Activated CD4-positive, alpha-beta memory T cell treated with anti-CD3 and anti-CD28 coated beads for 36 hours (primary cell): ENCODE data around the gene PCSK5. TPM values are rescaled to one million over a fixed set of nuclear protein-coding genes. Genes with fewer than 3 reads are reported as not detected.

Source experiments
- CTCF ChIA-PET: fragments of 350-600 bp; sonication (Branson Sonifier 250); formaldehyde crosslinking; loops from one replicate; lab custom pipeline; 2021; ENCODE audit warnings: antibody characterized with exemption, inconsistent platforms; lab: Charles Lee
- POLR2A ChIA-PET: fragments of 350-600 bp; sonication (Branson Sonifier 250); formaldehyde crosslinking; loops from one replicate; lab custom pipeline; 2021; ENCODE audit warnings: antibody characterized with exemption; lab: Charles Lee
- DNase-seq: peaks from one replicate; pipeline ENCODE4 v3.0.0-alpha.2; 2020
- H3K27ac Mint-ChIP-seq: one replicate; pipeline ENCODE4 v1.8.0; 2021; ENCODE audit warnings: mixed read lengths
- H3K27me3 Mint-ChIP-seq: one replicate; pipeline ENCODE4 v1.8.0; 2021; ENCODE audit warnings: mixed read lengths
- H3K36me3 Mint-ChIP-seq: one replicate; pipeline ENCODE4 v1.8.0; 2021; ENCODE audit warnings: mixed read lengths
- H3K4me1 Mint-ChIP-seq: one replicate; pipeline ENCODE4 v1.8.0; 2021; ENCODE audit warnings: low read depth, mixed read lengths
- H3K4me3 Mint-ChIP-seq: one replicate; pipeline ENCODE4 v1.8.0; 2021; ENCODE audit warnings: mild to moderate bottlenecking, mixed read lengths
- H3K9me3 Mint-ChIP-seq: one replicate; pipeline ENCODE4 v1.8.0; 2021; ENCODE audit warnings: mixed read lengths
- intact Hi-C: fragments of 100-400 bp; cut with micrococcal nuclease; formaldehyde crosslinking; loops from one replicate; pipeline ENCODE4 v1.15.1; 2023
- total RNA-seq, 2 experiments: library from RNA; stranded (reverse); gene quantifications; one replicate each; pipeline ENCODE4 v1.2.3, GENCODE V29; 2021

The PCSK5 gene
- total RNA-seq, 2 experiments from 2014 or later, result 2.0 to 2.1 TPM

DNA sequence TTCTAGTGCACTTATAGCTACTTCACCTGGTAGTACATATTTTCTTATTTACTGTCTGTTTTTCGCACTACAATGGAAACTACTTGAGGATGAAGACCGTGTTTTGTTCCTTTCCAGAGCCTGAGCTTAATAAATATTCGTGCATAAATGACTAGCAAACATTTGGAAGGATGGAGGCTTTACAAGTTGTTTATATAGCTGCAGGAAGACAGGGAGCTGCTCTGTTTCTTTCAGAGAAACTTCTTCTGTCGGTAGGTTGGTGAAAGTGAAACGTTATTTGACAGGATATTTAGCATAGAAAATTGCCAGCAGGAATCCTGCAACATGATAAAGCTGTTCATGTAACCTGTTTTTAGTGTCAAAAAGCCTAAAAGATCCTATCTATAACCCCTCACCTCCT is 210.6 kb downstream of the PCSK5 start:
- intact Hi-C loops, result no loop called here
- Mint-ChIP-seq H3K4me1 (peaks cover 5% of the 10 kb centered on the region), H3K27me3 (no peaks in the 10 kb centered on the region), H3K27ac (no peak overlapping the region), H3K9me3 (no peaks in the 10 kb centered on the region), H3K36me3 (peaks cover 6% of the 10 kb centered on the region), H3K4me3 (no peak overlapping the region)
- DNase-seq, result no peak
- CTCF ChIA-PET, result interaction anchor here (1.7 kb wide), 1 partner anchor 10 kb away, joined by 4 read pairs; no protein-coding TSS in a partner anchor
- POLR2A ChIA-PET, result no interaction called here

DNA sequence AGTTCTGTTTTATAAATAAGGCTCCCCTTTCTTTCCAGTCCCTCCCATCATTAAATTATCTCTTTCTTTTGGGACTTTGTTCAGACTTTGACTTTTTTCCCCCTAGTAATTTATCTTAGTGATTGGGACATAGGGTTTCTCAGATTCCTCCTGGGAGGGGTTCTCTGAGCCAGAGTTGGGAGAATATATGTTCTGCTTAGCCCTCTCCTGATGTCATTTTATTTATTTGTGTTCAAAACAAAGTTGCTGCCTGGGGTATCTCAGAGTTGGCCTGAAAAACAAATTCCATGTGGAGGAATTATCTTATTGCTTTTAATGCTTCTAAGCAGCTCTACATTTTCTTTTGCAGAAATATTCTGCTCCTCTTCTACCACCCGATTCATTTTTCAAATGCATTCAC is 211.0 kb downstream of the PCSK5 start:
- POLR2A ChIA-PET, result no interaction called here
- intact Hi-C loops, result no loop called here
- peaks cover 5% of the 10 kb centered on the region for H3K4me1 Mint-ChIP-seq
- DNase-seq, result no peak
- H3K36me3 Mint-ChIP-seq, result peaks cover 6% of the 10 kb centered on the region
- H3K27me3 Mint-ChIP-seq, result no peaks in the 10 kb centered on the region
- H3K4me3 Mint-ChIP-seq, result no peak overlapping the region
- H3K9me3 Mint-ChIP-seq, result no peaks in the 10 kb centered on the region
- no peak overlapping the region for H3K27ac Mint-ChIP-seq
- CTCF ChIA-PET, result no interaction called here

DNA sequence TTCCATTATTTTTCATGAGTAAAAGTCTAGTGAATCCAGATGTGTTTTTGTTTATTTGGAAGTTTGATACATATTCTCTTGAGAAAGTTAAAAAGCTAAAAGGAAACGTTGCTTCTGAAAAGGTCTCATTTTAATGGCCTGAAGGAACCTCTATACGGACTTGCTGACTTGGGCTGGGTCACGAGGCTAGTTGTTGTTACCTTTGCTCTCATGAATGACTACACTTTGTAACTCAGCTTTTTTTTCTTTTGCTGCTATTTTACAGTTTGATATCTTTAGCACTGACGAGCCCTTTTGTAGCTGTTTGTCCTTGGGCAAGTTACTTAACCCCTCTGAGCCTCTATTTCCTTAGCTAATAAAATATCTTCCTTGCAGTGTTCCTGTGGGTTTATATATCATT is 211.5 kb downstream of the PCSK5 start:
- POLR2A ChIA-PET, result no interaction called here
- no peak for DNase-seq
- Mint-ChIP-seq H3K36me3 (peaks cover 6% of the 10 kb centered on the region), H3K9me3 (no peaks in the 10 kb centered on the region), H3K4me1 (peaks cover 5% of the 10 kb centered on the region), H3K27me3 (no peaks in the 10 kb centered on the region), H3K27ac (no peak overlapping the region), H3K4me3 (no peak overlapping the region)
- CTCF ChIA-PET, result no interaction called here
- intact Hi-C loops, result no loop called here

DNA sequence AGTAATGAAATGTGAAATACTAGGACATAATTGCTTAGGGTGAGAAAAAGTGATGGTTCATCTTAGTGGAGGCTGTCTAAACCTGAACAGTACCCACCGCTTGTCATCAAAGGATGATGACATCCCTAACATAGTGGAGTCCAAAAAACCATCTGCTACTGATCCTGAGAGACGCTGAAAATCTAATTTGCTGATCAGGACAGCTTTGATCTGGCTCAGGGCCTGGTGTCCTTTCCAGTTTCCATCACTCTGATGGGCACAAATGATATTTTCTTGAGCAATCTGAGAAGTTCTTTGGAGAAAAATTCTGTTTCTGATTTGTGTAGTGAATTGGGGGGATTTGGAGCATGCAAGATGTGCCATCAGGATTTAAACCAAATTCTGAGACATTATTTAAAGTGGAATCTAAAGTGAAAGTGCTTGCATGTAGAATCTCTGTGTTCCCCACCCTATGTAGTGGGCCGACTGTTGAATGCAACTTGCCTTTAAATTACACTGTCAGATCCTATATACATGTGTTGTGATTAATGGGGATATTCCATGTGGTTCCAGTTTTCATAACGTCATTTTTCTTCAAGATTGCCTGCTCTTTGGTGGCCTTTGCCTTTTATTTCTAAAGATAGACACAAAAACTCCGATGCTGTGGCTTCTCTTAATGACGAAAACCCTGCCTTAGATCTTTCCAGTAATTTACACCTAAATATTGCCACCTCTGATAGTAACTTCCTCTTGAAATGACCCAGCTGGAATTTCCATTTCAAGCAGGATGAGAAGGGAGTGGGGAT is 213.2 kb downstream of the PCSK5 start:
- no peak overlapping the region for H3K27ac Mint-ChIP-seq
- DNase-seq, result no peak
- no peak overlapping the region for H3K4me3 Mint-ChIP-seq
- H3K27me3 Mint-ChIP-seq, result no peaks in the 10 kb centered on the region
- ChIA-PET POLR2A (no interaction called here), CTCF (no interaction called here)
- peaks cover 6% of the 10 kb centered on the region for H3K36me3 Mint-ChIP-seq
- peaks cover 5% of the 10 kb centered on the region for H3K4me1 Mint-ChIP-seq
- intact Hi-C loops, result no loop called here
- no peaks in the 10 kb centered on the region for H3K9me3 Mint-ChIP-seq

DNA sequence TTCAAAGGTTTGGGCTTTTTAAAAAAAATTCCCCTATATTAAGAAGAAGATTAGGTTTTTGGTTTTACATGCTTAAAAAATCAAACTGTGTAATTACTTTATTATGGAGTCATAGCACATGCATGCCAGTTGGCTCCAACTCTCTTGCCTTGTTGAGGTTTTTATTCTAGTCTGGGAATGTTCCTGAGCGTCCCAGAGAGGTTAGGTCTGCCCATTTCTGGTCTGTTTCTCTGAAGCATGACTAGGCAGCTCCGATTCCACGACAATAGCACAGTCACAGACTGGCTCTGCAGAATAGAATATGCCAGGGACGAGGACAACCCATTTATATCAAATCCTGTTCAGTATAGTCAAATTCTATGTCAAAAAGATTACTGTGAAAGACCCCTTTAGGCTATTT is 217.0 kb downstream of the PCSK5 start:
- Mint-ChIP-seq H3K27ac (no peak overlapping the region), H3K27me3 (no peaks in the 10 kb centered on the region), H3K36me3 (peaks cover 4% of the 10 kb centered on the region), H3K4me1 (no peaks in the 10 kb centered on the region), H3K9me3 (no peaks in the 10 kb centered on the region), H3K4me3 (no peak overlapping the region)
- ChIA-PET POLR2A (no interaction called here), CTCF (no interaction called here)
- no peak for DNase-seq
- intact Hi-C loops, result no loop called here

DNA sequence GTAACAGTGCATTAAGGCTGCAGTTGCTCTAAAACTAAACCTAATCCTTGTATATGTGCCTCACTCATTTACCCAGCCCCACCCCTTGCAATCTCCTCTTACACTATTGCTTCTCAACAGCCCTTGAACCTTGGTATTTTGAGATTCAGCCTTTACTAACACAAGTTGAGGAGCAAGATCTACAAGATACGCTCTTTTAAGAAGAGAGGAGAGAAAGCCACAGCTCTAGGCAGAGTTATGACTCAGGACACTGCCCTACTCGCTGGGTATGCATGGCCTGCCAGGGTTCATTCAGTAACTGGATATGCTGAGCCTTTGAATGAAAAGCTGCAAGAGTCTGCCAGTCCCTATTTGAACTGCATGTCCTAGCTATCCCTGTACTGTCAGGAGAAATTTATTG is 219.5 kb downstream of the PCSK5 start:
- intact Hi-C loops, result no loop called here
- no peak overlapping the region for H3K27ac Mint-ChIP-seq
- no peak for DNase-seq
- H3K4me1 Mint-ChIP-seq, result no peaks in the 10 kb centered on the region
- no peaks in the 10 kb centered on the region for H3K9me3 Mint-ChIP-seq
- peaks cover 3% of the 10 kb centered on the region for H3K36me3 Mint-ChIP-seq
- ChIA-PET CTCF (no interaction called here), POLR2A (interaction anchor here (0.6 kb wide), 1 partner anchor 84 kb away, joined by 3 read pairs; no protein-coding TSS in a partner anchor)
- no peak overlapping the region for H3K4me3 Mint-ChIP-seq
- H3K27me3 Mint-ChIP-seq, result no peaks in the 10 kb centered on the region

DNA sequence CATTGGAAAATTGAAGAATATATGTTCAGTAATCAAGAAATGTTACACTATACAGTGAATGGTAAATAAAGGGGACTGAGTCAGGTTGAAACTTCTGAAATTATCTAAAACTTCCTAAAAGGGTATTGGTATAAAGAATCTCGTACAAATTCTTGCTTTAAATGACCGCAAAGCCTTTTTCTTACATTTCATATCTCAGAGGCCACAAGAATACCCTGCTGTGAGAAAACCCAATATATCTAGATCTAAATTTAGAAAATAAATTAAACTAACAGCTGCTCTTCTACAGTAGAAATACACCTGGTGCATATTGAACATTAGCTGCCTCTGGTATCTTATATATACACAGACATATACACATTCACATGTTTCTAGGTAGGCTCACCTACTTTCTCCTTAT is 221.7 kb downstream of the PCSK5 start:
- no peak for DNase-seq
- Mint-ChIP-seq H3K36me3 (peaks cover 3% of the 10 kb centered on the region), H3K27ac (no peak overlapping the region), H3K9me3 (no peaks in the 10 kb centered on the region), H3K4me3 (no peak overlapping the region), H3K27me3 (no peaks in the 10 kb centered on the region), H3K4me1 (peaks cover 13% of the 10 kb centered on the region)
- intact Hi-C loops, result no loop called here
- CTCF ChIA-PET, result no interaction called here
- POLR2A ChIA-PET, result no interaction called here

DNA sequence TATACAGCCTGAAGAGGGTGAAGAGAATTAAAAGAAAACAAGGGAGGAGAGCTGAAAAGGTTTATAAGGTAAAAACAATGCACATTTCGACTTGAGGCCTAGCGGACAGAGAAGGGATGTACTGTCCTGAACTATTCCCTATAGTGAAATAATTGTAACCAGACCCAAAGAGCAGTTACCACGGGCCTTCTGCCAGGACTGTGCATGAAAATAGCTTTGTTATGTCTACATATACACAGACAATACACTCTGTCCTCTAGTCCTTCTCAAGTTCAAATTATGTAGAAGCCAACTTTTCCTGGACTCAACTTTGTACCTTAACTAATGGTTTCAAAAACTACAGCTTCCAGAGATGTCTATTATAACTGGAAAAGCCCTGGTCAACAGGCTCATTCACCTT is 223.7 kb downstream of the PCSK5 start:
- peaks cover 14% of the 10 kb centered on the region for H3K4me1 Mint-ChIP-seq
- H3K27ac Mint-ChIP-seq, result no peak overlapping the region
- no peak overlapping the region for H3K4me3 Mint-ChIP-seq
- ChIA-PET POLR2A (no interaction called here), CTCF (no interaction called here)
- no peaks in the 10 kb centered on the region for H3K27me3 Mint-ChIP-seq
- intact Hi-C loops, result no loop called here
- no peaks in the 10 kb centered on the region for H3K9me3 Mint-ChIP-seq
- no peak for DNase-seq
- H3K36me3 Mint-ChIP-seq, result no peaks in the 10 kb centered on the region

DNA sequence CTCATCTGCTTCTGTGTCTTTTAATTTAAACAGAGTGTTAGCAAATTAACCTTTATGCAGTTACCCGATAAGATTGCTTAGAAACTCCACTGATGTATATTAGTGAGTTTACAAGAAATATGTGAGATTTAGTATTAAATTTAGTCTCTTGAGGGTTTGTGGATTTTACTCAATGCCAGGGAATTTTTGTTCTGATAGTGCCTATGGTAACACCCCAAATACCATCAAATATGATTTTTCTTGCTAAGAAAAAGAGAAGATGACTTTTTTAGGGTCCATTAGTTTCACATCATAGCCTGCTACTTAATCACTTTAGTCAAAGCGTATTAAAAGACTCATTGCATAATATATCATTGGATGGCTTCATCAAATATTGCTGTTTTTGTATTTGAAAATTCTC is 224.9 kb downstream of the PCSK5 start:
- CTCF ChIA-PET, result no interaction called here
- Mint-ChIP-seq H3K27ac (no peak overlapping the region), H3K9me3 (no peaks in the 10 kb centered on the region), H3K4me1 (peaks cover 14% of the 10 kb centered on the region), H3K36me3 (no peaks in the 10 kb centered on the region), H3K4me3 (no peak overlapping the region), H3K27me3 (no peaks in the 10 kb centered on the region)
- DNase-seq, result no peak
- intact Hi-C loops, result loop anchor here (5.0 kb wide), 1 partner anchor 223 kb away; the partner anchor contains the start of gene PCSK5
- POLR2A ChIA-PET, result no interaction called here

DNA sequence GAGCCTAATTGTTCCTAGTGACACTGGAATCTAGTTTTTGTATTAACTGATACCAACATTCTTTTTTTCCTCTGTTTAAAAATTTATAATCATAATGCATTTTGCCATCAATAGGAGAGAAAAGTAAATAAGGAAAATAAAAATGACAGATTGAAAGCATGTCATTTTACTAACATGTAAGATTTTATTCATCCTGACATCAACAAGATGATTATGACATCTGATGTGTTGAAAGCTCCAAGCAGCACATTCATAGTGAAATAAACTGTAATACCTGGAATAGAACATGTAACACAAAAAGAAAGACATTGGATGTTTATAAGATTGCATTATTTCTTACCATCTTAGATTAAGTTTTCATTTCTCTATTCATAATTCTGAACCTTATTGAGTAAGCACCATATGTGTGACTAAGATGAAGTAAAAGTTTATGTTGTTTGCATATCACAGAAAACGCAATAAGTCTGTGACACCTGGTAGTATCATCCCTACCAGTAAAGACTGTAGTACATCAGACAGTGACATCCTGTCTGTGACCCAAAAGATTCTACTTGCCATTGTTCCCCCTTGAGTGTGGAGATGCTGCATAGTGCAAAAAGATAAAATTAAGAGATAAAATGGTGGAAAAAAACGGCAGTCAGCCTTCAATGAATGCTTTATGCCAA is 225.6 kb downstream of the PCSK5 start:
- Mint-ChIP-seq H3K27ac (peak overlapping the region; percentile 23), H3K36me3 (no peaks in the 10 kb centered on the region), H3K4me1 (peaks cover 14% of the 10 kb centered on the region), H3K9me3 (no peaks in the 10 kb centered on the region), H3K4me3 (no peak overlapping the region), H3K27me3 (no peaks in the 10 kb centered on the region)
- DNase-seq, result no peak
- CTCF ChIA-PET, result no interaction called here
- intact Hi-C loops, result loop anchor here (1.0 to 5.0 kb wide), 5 partner anchors 65 to 224 kb away; partner anchors contain the start of gene PCSK5
- POLR2A ChIA-PET, result no interaction called here

DNA sequence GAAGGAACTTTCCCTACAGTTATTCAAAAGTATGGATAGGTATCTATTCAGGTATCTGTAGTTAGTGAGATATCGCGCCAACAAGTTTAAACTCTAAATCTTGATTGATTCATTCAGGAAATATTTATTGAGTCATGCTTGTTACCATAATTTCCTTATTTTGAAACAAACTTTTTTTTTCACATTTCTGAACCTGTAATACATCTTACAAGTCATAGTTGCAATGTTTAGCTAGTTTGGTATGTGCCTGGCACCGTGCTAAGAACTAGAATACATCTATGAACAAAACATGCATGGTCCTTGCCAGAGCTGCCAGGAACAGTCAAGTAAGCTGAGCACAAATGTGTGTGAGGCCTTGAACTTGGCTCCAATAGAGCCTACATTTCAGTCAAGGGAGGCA is 226.4 kb downstream of the PCSK5 start:
- DNase-seq, result peak; percentile 14
- POLR2A ChIA-PET, result no interaction called here
- Mint-ChIP-seq H3K9me3 (no peaks in the 10 kb centered on the region), H3K4me3 (no peak overlapping the region), H3K4me1 (peaks cover 14% of the 10 kb centered on the region), H3K27me3 (no peaks in the 10 kb centered on the region), H3K36me3 (no peaks in the 10 kb centered on the region), H3K27ac (peak overlapping the region; percentile 0)
- intact Hi-C loops, result loop anchor here (1.0 to 5.0 kb wide), 5 partner anchors 64 to 225 kb away; partner anchors contain the start of gene PCSK5
- CTCF ChIA-PET, result no interaction called here

DNA sequence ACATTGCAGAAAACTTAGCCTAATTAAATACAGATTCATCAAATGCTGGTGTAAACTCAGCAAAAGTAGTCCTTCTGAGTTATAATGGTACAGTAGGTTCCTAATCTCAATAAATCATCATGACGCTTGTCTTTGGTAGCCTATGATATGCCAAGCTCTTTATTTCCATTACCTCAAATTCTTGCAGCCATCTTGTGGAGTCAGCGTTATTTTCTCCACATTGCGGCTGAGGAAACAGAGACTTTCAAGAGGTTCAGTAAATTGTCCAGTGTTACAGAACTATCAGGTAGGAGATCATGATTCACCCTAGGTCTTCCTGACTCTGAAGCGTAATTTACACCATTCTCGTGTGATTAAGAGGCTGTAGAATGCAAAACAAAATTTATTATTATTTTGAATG is 237.2 kb downstream of the PCSK5 start:
- no peaks in the 10 kb centered on the region for H3K36me3 Mint-ChIP-seq
- H3K27me3 Mint-ChIP-seq, result no peaks in the 10 kb centered on the region
- CTCF ChIA-PET, result no interaction called here
- no peaks in the 10 kb centered on the region for H3K9me3 Mint-ChIP-seq
- no peaks in the 10 kb centered on the region for H3K4me1 Mint-ChIP-seq
- POLR2A ChIA-PET, result no interaction called here
- no peak overlapping the region for H3K4me3 Mint-ChIP-seq
- intact Hi-C loops, result no loop called here
- DNase-seq, result no peak
- no peak overlapping the region for H3K27ac Mint-ChIP-seq
